Measurements from ENCODE around the gene RASAL2. TPM values are rescaled to one million over a fixed set of nuclear protein-coding genes. Genes with fewer than 3 reads are reported as not detected.

The RASAL2 gene
- total RNA-seq, 3 donors from 2014 or later = 13.0 to 17.5 (median 14.2) TPM

DNA sequence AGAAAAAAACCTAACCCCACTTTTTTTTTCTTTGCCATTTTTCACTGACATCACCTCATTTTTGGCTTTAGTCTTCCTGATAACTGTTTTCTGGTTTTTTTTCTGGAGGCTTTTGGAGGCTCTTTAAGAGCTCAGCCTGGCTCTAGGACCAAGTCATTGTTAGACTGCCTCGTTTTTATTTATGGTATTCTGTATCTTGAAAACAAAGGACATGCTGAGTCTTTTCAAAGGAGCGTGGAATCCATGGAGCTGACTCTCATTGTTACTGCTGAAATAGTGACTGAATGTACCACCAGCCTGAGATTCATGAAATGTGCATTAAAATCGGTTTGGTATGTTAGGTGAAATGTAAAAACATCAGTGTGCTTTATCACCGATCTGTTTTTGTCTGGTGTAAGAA, 28.0 kb downstream of the RASAL2 start:
- no peak for TF ChIP-seq CTCF (IDR thresholded peaks at IDR 0.05)
- no peaks in the 10 kb centered on the region for H3K9me3 ChIP-seq
- H3K4me3 ChIP-seq = no peak overlapping the region

DNA sequence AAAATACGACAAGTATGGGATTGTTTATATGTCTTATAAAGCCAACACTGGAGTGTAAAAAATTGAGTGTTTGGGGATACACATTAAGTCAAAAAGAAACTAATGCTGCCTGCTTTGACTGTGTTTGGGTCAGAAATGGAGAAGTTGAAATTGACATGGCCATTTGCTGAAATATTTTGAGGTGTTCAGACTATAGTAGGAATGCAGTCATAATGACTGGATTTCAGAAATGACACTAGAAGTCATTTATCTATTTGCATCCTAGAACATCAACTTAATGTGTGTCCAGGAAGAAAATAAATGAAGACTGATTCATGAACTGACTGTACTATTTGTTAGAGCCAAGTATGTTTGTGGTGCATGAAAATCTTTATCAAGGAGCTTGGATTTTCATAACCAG, 28.4 kb downstream of the RASAL2 start:
- DNase-seq (no peak), ATAC-seq (no peak)
- TF ChIP-seq CTCF (IDR thresholded peaks at IDR 0.05) = no peak
- Histone ChIP-seq H3K4me3 (no peak overlapping the region), H3K4me1 (ENCODE audit: low read depth) (no peaks in the 10 kb centered on the region), H3K9me3 (no peaks in the 10 kb centered on the region), H3K36me3 (ENCODE audit: low read depth) (no peaks in the 10 kb centered on the region)
- intact Hi-C loops (cut with DNase I, micrococcal nuclease) = no loop called here

More for the DNA sequence above, 28.0 kb downstream of the RASAL2 start:
- no peaks in the 10 kb centered on the region for H3K36me3 ChIP-seq (ENCODE audit: low read depth)
- intact Hi-C loops (cut with DNase I, micrococcal nuclease) = no loop called here
- DNase-seq (no peak), ATAC-seq (no peak)
- H3K4me1 ChIP-seq (ENCODE audit: low read depth) = no peaks in the 10 kb centered on the region

DNA sequence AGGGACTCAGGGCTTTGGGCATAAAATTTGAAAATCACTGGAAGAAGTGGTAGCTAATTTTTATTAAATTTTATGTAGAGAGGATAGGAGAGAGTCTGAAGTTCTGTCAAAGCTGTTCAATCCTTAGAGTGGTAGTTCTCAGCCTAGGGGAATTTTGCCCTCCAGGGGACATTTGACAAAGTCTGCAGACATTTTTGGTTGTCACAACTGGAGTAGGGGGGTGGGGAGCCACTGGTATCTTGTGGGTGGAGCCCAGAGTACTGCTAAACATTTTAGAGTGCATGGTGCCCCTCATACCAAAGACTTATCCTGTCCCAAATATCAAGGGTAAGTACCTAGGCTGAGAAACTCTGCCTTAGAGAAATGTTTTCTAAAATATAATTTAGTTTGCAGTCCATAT, 30.2 kb downstream of the RASAL2 start:
- no peaks in the 10 kb centered on the region for H3K9me3 ChIP-seq

GRCh38 chr1:178126261-178126660, 32.4 kb downstream of the RASAL2 start:
- Histone ChIP-seq H3K9me3 (no peaks in the 10 kb centered on the region), H3K4me3 (no peak overlapping the region), H3K4me1 (ENCODE audit: low read depth) (no peaks in the 10 kb centered on the region), H3K36me3 (ENCODE audit: low read depth) (no peaks in the 10 kb centered on the region)
- TF ChIP-seq CTCF (IDR thresholded peaks at IDR 0.05) = no peak
- DNase-seq (no peak), ATAC-seq (peak; percentile 86)
- intact Hi-C loops (cut with DNase I, micrococcal nuclease) = no loop called here

More for the DNA sequence above, 30.2 kb downstream of the RASAL2 start:
- H3K36me3 ChIP-seq (ENCODE audit: low read depth) = no peaks in the 10 kb centered on the region
- no peaks in the 10 kb centered on the region for H3K4me1 ChIP-seq (ENCODE audit: low read depth)
- DNase-seq = no peak
- TF ChIP-seq CTCF (IDR thresholded peaks at IDR 0.05) = no peak
- H3K4me3 ChIP-seq = no peak overlapping the region
- intact Hi-C loops (cut with DNase I, micrococcal nuclease) = no loop called here
- no peak for ATAC-seq

GRCh38 chr1:178126741-178127185, 32.9 kb downstream of the RASAL2 start:
- Histone ChIP-seq H3K36me3 (ENCODE audit: low read depth) (no peaks in the 10 kb centered on the region), H3K4me1 (ENCODE audit: low read depth) (no peaks in the 10 kb centered on the region), H3K4me3 (no peak overlapping the region), H3K9me3 (no peaks in the 10 kb centered on the region)
- TF ChIP-seq CTCF (IDR thresholded peaks at IDR 0.05) = no peak
- peak; percentile 96 for ATAC-seq
- intact Hi-C loops (cut with DNase I, micrococcal nuclease) = no loop called here
- DNase-seq = peak in 1 of 3 donors; percentile 10
